Measurements from ENCODE around the gene MROH9.

The MROH9 gene

DNA sequence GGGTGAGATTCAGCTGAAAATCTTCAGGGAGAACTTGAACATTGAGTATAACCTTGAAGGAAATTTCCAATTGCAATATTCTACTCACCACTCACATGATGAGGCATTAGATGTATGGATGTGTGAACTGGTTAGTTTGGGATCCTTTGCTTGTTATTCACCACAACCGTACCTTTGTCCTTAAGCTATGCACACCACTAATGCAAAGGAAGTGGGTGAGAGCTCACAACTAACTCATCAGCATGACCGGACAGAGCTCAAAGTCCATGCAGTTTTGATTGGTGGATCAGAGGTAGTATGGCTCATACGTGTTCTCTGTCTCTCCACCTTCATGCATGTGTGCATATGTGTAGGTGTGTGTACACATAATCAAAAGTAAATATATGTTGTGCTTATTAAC, 43.5 kb upstream of the MROH9 start:
- H3K4me2 ChIP-seq, result no peak overlapping the region
- no peaks in the 10 kb centered on the region for H3K27me3 ChIP-seq (ENCODE audit: insufficient read depth, low read depth)
- no peak overlapping the region for H2AFZ ChIP-seq (ENCODE audit: low read depth)
- no peak overlapping the region for H3K27ac ChIP-seq
- no peaks in the 10 kb centered on the region for H3K4me1 ChIP-seq (ENCODE audit: low read depth, poor library complexity, severe bottlenecking)
- H4K20me1 ChIP-seq (ENCODE audit: insufficient read depth), result no peaks in the 10 kb centered on the region
- H3K9ac ChIP-seq, result no peak overlapping the region
- H3K36me3 ChIP-seq (ENCODE audit: insufficient read depth), result no peaks in the 10 kb centered on the region
- TF ChIP-seq, protein P1, sequence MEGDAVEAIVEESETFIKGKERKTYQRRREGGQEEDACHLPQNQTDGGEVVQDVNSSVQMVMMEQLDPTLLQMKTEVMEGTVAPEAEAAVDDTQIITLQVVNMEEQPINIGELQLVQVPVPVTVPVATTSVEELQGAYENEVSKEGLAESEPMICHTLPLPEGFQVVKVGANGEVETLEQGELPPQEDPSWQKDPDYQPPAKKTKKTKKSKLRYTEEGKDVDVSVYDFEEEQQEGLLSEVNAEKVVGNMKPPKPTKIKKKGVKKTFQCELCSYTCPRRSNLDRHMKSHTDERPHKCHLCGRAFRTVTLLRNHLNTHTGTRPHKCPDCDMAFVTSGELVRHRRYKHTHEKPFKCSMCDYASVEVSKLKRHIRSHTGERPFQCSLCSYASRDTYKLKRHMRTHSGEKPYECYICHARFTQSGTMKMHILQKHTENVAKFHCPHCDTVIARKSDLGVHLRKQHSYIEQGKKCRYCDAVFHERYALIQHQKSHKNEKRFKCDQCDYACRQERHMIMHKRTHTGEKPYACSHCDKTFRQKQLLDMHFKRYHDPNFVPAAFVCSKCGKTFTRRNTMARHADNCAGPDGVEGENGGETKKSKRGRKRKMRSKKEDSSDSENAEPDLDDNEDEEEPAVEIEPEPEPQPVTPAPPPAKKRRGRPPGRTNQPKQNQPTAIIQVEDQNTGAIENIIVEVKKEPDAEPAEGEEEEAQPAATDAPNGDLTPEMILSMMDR (conservative IDR thresholded peaks at IDR 0.05; ENCODE audit: low read depth, low read length), result no peak
- no peaks in the 10 kb centered on the region for H3K79me2 ChIP-seq (ENCODE audit: insufficient read depth, low read depth)
- no peak overlapping the region for H3K4me3 ChIP-seq (IDR thresholded peaks at IDR 0.05; ENCODE audit: insufficient read depth, low read depth, low read length)

DNA sequence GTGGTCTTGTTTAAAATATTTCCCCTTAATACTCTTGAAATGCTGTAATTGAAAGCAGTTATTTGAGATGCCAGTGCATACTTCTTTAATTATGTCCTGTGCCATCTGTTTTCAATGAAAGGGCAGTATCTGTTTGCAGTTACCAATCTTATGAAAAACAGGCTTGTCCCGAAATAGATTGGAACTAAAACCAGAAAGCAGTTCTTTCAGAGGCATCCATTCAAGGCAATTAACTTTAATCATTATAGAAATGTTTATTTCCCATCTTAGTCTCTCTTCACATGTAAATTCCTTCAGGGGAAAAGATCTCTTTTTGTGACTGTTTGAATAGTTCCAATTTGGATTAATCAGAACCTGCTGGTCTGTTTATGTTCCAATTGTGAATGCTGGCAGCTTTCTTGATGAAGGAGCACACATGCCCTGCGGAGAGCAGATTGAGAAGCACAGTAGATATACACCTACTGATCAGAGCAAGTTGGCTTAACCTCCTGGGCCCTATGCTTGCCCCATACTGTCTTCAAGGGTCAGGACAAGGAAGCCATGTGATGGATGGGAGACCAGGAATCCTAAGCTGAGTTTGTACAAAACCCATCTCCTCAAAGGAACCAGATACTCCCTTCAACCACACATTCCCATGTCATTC, 41.6 kb upstream of the MROH9 start:
- no peak overlapping the region for H3K9ac ChIP-seq
- H4K20me1 ChIP-seq (ENCODE audit: insufficient read depth), result no peaks in the 10 kb centered on the region
- no peak overlapping the region for H2AFZ ChIP-seq (ENCODE audit: low read depth)
- H3K4me3 ChIP-seq (IDR thresholded peaks at IDR 0.05; ENCODE audit: insufficient read depth, low read depth, low read length), result no peak overlapping the region
- H3K27me3 ChIP-seq (ENCODE audit: insufficient read depth, low read depth), result no peaks in the 10 kb centered on the region
- no peaks in the 10 kb centered on the region for H3K79me2 ChIP-seq (ENCODE audit: insufficient read depth, low read depth)
- no peaks in the 10 kb centered on the region for H3K4me1 ChIP-seq (ENCODE audit: low read depth, poor library complexity, severe bottlenecking)
- no peak overlapping the region for H3K4me2 ChIP-seq
- no peaks in the 10 kb centered on the region for H3K36me3 ChIP-seq (ENCODE audit: insufficient read depth)
- H3K27ac ChIP-seq, result no peak overlapping the region
- TF ChIP-seq, protein P1 (conservative IDR thresholded peaks at IDR 0.05; ENCODE audit: low read depth, low read length), result no peak

DNA sequence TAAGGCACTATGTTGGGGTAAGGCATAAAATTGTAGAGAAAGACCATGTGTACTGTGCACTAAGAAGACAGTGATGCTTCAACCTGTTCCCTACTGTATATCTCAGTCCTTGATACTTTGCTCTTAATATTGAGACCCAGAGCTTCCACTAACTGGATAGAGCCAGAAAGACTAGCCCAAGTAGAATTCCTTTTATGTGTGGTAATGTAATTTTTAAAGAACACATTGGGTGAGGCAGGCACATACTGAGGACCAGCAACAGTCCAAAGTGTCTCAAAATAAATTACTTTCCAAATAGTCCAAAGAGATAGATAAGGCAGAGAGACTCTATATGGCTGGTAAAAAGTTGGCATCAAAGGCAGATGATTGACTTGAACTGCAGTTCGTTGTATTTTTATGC, 31.4 kb upstream of the MROH9 start:
- Histone ChIP-seq H3K4me3 (IDR thresholded peaks at IDR 0.05; ENCODE audit: insufficient read depth, low read depth, low read length) (no peak overlapping the region), H3K4me2 (no peak overlapping the region), H3K4me1 (ENCODE audit: low read depth, poor library complexity, severe bottlenecking) (no peaks in the 10 kb centered on the region), H4K20me1 (ENCODE audit: insufficient read depth) (no peaks in the 10 kb centered on the region), H3K27ac (no peak overlapping the region), H2AFZ (ENCODE audit: low read depth) (no peak overlapping the region), H3K36me3 (ENCODE audit: insufficient read depth) (no peaks in the 10 kb centered on the region), H3K9ac (no peak overlapping the region), H3K27me3 (ENCODE audit: insufficient read depth, low read depth) (no peaks in the 10 kb centered on the region), H3K79me2 (ENCODE audit: insufficient read depth, low read depth) (no peaks in the 10 kb centered on the region)
- TF ChIP-seq, protein P1 (conservative IDR thresholded peaks at IDR 0.05; ENCODE audit: low read depth, low read length), result no peak

DNA sequence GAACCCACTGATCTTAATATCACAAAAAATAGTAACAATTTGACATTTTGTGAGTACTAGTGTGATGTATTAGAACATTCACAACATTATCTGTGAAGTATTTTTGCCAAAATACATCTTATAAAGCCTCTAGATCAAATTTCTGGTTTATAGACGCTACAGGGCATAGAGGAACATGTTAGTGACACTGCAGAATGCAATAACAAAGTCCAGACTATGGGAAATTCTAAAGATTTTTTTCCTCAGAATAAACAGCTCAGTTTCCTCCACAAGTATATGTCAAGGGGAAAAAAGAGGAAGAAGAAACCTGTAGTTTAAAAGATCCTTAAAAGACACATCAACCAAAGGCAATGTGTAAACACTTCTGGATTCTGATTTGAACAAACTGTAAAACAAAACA, 26.4 kb upstream of the MROH9 start:
- Histone ChIP-seq H3K4me2 (no peak overlapping the region), H3K9ac (no peak overlapping the region), H3K79me2 (ENCODE audit: insufficient read depth, low read depth) (no peaks in the 10 kb centered on the region), H3K4me1 (ENCODE audit: low read depth, poor library complexity, severe bottlenecking) (no peaks in the 10 kb centered on the region), H3K27me3 (ENCODE audit: insufficient read depth, low read depth) (no peaks in the 10 kb centered on the region), H3K4me3 (IDR thresholded peaks at IDR 0.05; ENCODE audit: insufficient read depth, low read depth, low read length) (no peak overlapping the region), H3K36me3 (ENCODE audit: insufficient read depth) (no peaks in the 10 kb centered on the region), H3K27ac (no peak overlapping the region), H4K20me1 (ENCODE audit: insufficient read depth) (no peaks in the 10 kb centered on the region), H2AFZ (ENCODE audit: low read depth) (no peak overlapping the region)
- TF ChIP-seq, protein P1 (conservative IDR thresholded peaks at IDR 0.05; ENCODE audit: low read depth, low read length), result no peak

Data from KMS-11 (cell line).